ENCODE measurements around the gene RAD18.

The RAD18 gene

GRCh38 chr3:8856721-8857120, 106.6 kb downstream of the RAD18 start:
- DNase-seq, result no peak

GRCh38 chr3:8856071-8856470, 107.2 kb downstream of the RAD18 start:
- DNase-seq, result no peak

- DNase-seq, result no peak
Observed at GRCh38 chr3:8854656-8855055, 108.6 kb downstream of the RAD18 start.

GRCh38 chr3:8853081-8853480, 110.2 kb downstream of the RAD18 start:
- no peak for DNase-seq

GRCh38 chr3:8852511-8852910, 110.8 kb downstream of the RAD18 start:
- DNase-seq, result no peak

- DNase-seq, result no peak
Observed at GRCh38 chr3:8851703-8852102, 111.6 kb downstream of the RAD18 start.

GRCh38 chr3:8848696-8849131, 114.6 kb downstream of the RAD18 start:
- DNase-seq, result no peak

GRCh38 chr3:8847317-8847716, 116.0 kb downstream of the RAD18 start:
- no peak for DNase-seq

GRCh38 chr3:8846176-8846575, 117.1 kb downstream of the RAD18 start:
- DNase-seq, result no peak

- peak; percentile 40 for DNase-seq
Observed at GRCh38 chr3:8845641-8846040, 117.6 kb downstream of the RAD18 start.

GRCh38 chr3:8843347-8843746, 119.9 kb downstream of the RAD18 start:
- no peak for DNase-seq

- no peak for DNase-seq
Observed at GRCh38 chr3:8842293-8842692, 121.0 kb downstream of the RAD18 start.

- DNase-seq, result no peak
Observed at GRCh38 chr3:8841472-8841871, 121.8 kb downstream of the RAD18 start.

- no peak for DNase-seq
Observed at GRCh38 chr3:8840556-8840955, 122.7 kb downstream of the RAD18 start.

- no peak for DNase-seq
Observed at GRCh38 chr3:8839607-8840325, 123.5 kb downstream of the RAD18 start.

GRCh38 chr3:8838765-8839423, 124.4 kb downstream of the RAD18 start:
- no peak for DNase-seq

GRCh38 chr3:8838234-8838633, 125.0 kb downstream of the RAD18 start:
- DNase-seq, result no peak

- DNase-seq, result no peak
Observed at GRCh38 chr3:8837162-8837561, 126.1 kb downstream of the RAD18 start.

- no peak for DNase-seq
Observed at GRCh38 chr3:8836096-8836495, 127.2 kb downstream of the RAD18 start.

- no peak for DNase-seq
Observed at GRCh38 chr3:8835385-8835784, 127.9 kb downstream of the RAD18 start.

GRCh38 chr3:8834974-8835373, 128.3 kb downstream of the RAD18 start:
- no peak for DNase-seq

GRCh38 chr3:8827641-8828040, 135.6 kb downstream of the RAD18 start:
- no peak for DNase-seq

Data from NCI-H82 (cell line).